Stromal cell of bone marrow (primary cell): Measurements from ENCODE around the gene LZIC.

Experiments
- DNase-seq: peaks from one replicate; pipeline ENCODE4 v3.0.0-alpha.2; 2012; ENCODE audit warnings: low read depth

LZIC gene

GRCh38 chr1:9886092-9886742 lies 57.0 kb downstream of the LZIC start:
- DNase-seq = no peak

GRCh38 chr1:9884805-9885204 lies 58.4 kb downstream of the LZIC start:
- DNase-seq = no peak

- DNase-seq = no peak
These were observed 59.4 kb downstream of the LZIC start for GRCh38 chr1:9883585-9884449.

- DNase-seq = no peak
These were observed 60.3 kb downstream of the LZIC start for GRCh38 chr1:9882945-9883303.

- no peak for DNase-seq
These were observed 60.8 kb downstream of the LZIC start for GRCh38 chr1:9882296-9882944.

GRCh38 chr1:9881838-9882249 lies 61.3 kb downstream of the LZIC start:
- no peak for DNase-seq
